Mucosa of rectum (tissue), 2 donors: ENCODE data around the gene AANAT.

Experiments used
- H3K27ac ChIP-seq, 2 donors: one replicate each; pipeline ENCODE4 v1.7.0; 2013; ENCODE audit warnings: inconsistent platforms in 2 of 2, low read depth in 2 of 2, low read length in 2 of 2
- H3K27me3 ChIP-seq, 2 donors: one replicate each; pipeline ENCODE4 v1.7.0; 2013; ENCODE audit warnings: low read length in 2 of 2; ENCODE audit not compliant: control insufficient read depth in 2 of 2, insufficient read depth in 2 of 2
- H3K36me3 ChIP-seq, 2 donors: one replicate each; pipeline ENCODE4 v1.7.0; 2013; ENCODE audit warnings: low read length in 2 of 2; ENCODE audit not compliant: control insufficient read depth in 2 of 2, insufficient read depth in 2 of 2
- H3K4me1 ChIP-seq, 2 donors: one replicate each; pipeline ENCODE4 v1.7.0; 2013; ENCODE audit warnings: low read length in 2 of 2, mild to moderate bottlenecking in 1 of 2; ENCODE audit not compliant: control insufficient read depth in 2 of 2, insufficient read depth in 2 of 2
- H3K4me3 ChIP-seq, 2 donors: one replicate each; pipeline ENCODE4 v1.7.0; 2013; ENCODE audit warnings: low read length in 2 of 2
- H3K9ac ChIP-seq, 2 donors: one replicate each; pipeline ENCODE4 v1.7.0; 2013; ENCODE audit warnings: low read length in 2 of 2, low read depth in 1 of 2, mild to moderate bottlenecking in 1 of 2
- H3K9me3 ChIP-seq, 2 donors: one replicate each; pipeline ENCODE4 v1.7.0; 2013; ENCODE audit warnings: low read length in 2 of 2; ENCODE audit not compliant: control insufficient read depth in 2 of 2
- donor health status: healthy.
- donor health status: Normal muscosa, but diverticular disease.

AANAT gene

GRCh38 chr17:76432004-76432403, 35.4 kb upstream of the AANAT start:
- H3K9me3 ChIP-seq, result no peaks in the 10 kb centered on the region
- H3K4me1 ChIP-seq, result peaks cover 7 to 9% of the 10 kb centered on the region in 2 donors
- no peak overlapping the region for H3K27ac ChIP-seq
- H3K36me3 ChIP-seq, result no peaks in the 10 kb centered on the region
- no peaks in the 10 kb centered on the region for H3K27me3 ChIP-seq
- no peak overlapping the region for H3K4me3 ChIP-seq
- H3K9ac ChIP-seq, result no peak overlapping the region

GRCh38 chr17:76432712-76433336, 34.6 kb upstream of the AANAT start:
- Histone ChIP-seq H3K9ac (no peak overlapping the region), H3K4me3 (no peak overlapping the region), H3K9me3 (no peaks in the 10 kb centered on the region), H3K27me3 (no peaks in the 10 kb centered on the region), H3K27ac (no peak overlapping the region), H3K4me1 (peaks cover 3 to 4% of the 10 kb centered on the region in 2 donors), H3K36me3 (no peaks in the 10 kb centered on the region)

- no peaks in the 10 kb centered on the region for H3K9me3 ChIP-seq
- H3K27me3 ChIP-seq, result no peaks in the 10 kb centered on the region
- H3K4me3 ChIP-seq, result no peak overlapping the region
- H3K9ac ChIP-seq, result no peak overlapping the region
- H3K27ac ChIP-seq, result no peak overlapping the region
- H3K4me1 ChIP-seq, result no peaks in the 10 kb centered on the region
- no peaks in the 10 kb centered on the region for H3K36me3 ChIP-seq
These were observed 33.7 kb upstream of the AANAT start for GRCh38 chr17:76433693-76434092.

DNA sequence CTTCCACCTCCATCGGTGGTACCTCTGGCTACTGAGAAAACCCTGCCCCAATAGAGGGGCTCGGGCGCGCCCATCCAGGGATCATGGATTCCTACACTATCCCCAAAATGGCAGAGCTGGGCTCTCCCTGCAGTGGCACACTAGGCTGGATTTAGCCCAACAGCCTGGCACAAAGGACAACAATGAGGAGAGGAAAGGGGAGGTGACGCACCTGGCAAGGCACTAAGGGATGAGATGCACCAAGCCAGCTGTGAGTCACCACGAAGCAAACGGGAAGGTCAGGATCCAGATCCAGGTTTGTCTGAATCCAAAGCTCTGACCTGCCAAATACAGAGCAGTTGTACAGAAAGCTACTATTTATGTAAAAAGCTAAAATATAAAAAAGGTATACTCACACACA, 32.5 kb upstream of the AANAT start:
- no peak overlapping the region for H3K27ac ChIP-seq
- H3K4me3 ChIP-seq, result no peak overlapping the region
- H3K27me3 ChIP-seq, result no peaks in the 10 kb centered on the region
- no peaks in the 10 kb centered on the region for H3K36me3 ChIP-seq
- H3K4me1 ChIP-seq, result no peaks in the 10 kb centered on the region
- H3K9ac ChIP-seq, result no peak overlapping the region
- H3K9me3 ChIP-seq, result no peaks in the 10 kb centered on the region

DNA sequence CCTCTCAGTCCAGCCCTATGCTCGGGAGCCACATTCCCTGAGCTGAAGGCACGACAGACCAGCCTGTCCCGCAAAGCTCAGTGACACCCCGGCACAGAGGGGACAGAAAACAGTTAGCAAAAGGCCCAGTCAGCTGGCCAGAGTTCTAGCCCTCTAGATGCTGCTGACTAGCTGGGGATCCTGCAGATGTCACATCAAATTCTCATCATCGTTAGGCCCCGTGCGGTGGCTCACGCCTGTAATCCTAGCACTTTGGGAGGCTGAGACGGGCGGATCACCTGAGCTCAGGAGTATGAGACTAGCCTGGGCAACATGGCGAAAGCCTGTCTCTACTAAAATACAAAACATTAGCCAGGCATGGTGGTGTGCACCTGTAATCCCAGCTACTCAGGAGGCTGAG, 31.7 kb upstream of the AANAT start:
- Histone ChIP-seq H3K27ac (no peak overlapping the region), H3K36me3 (no peaks in the 10 kb centered on the region), H3K4me1 (no peaks in the 10 kb centered on the region), H3K9me3 (no peaks in the 10 kb centered on the region), H3K9ac (no peak overlapping the region), H3K4me3 (no peak overlapping the region), H3K27me3 (no peaks in the 10 kb centered on the region)

DNA sequence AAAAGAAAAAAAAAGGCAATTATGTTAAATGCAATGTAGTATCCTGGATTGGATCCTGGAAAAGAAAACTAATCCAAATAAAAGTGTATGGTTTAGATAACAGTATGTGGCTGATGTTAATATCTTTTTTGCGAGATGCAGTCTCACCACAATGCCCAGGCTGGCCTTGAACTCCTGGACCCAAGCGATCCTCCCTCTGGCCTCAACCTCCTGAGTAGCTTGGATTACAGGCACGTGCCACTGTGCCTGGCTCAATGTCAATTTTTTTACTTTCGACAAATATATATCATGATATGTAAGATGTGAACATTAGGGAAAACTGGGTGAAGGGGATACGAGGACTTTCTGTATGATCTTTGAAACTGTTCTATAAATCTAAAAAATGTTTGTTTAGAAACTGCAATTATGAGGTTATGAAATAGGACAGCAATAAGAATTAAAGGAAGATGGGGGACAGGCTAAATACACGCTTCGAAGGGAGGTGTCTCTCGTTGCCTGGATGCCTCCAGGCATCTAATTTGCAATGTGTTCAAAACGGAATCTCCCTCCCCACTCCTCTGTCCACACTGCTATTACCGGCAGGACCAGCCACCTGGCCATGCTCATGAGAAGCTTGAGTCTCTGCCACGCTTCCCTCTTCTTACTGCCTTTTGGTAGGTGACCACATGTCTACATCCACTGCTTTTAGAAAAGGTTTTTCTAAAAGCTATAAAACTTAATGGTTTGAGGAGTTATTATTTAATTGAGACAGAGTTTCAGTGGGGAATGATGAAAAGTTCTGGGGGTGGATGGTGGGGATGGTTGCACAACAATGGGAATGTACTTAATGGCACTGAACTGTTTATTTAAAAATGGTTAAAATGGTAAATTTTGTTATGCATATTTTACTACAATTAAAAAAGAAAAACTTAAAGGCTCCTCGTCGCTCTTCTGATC, 29.7 kb upstream of the AANAT start:
- H3K9me3 ChIP-seq, result no peaks in the 10 kb centered on the region
- no peak overlapping the region for H3K27ac ChIP-seq
- H3K36me3 ChIP-seq, result no peaks in the 10 kb centered on the region
- no peaks in the 10 kb centered on the region for H3K27me3 ChIP-seq
- no peak overlapping the region for H3K9ac ChIP-seq
- no peak overlapping the region for H3K4me3 ChIP-seq
- no peaks in the 10 kb centered on the region for H3K4me1 ChIP-seq

DNA sequence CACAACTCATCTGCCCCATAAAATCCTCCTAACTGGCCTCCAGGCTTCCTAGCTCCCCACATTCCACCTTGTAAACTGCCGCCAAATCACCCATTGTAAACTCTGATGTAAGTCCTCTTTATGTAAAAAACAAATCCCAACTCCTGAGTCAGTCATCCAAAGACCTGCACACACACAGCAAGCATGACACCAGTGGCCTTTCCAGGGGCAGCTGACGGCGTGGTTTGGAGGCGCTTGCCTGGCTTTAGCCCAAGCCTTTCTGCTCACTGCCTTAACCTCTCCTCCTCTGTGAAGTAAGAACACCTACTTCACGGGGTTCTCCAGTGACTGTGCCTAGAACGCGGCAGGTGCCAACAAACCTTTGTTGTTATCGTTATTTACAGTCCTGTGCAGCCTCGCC, 28.5 kb upstream of the AANAT start:
- H3K9ac ChIP-seq, result no peak overlapping the region
- H3K4me1 ChIP-seq, result no peaks in the 10 kb centered on the region
- no peaks in the 10 kb centered on the region for H3K27me3 ChIP-seq
- H3K36me3 ChIP-seq, result no peaks in the 10 kb centered on the region
- no peaks in the 10 kb centered on the region for H3K9me3 ChIP-seq
- H3K4me3 ChIP-seq, result no peak overlapping the region
- no peak overlapping the region for H3K27ac ChIP-seq

GRCh38 chr17:76439314-76439928, 28.0 kb upstream of the AANAT start:
- Histone ChIP-seq H3K4me3 (no peak overlapping the region), H3K27me3 (no peaks in the 10 kb centered on the region), H3K36me3 (no peaks in the 10 kb centered on the region), H3K9ac (no peak overlapping the region), H3K27ac (no peak overlapping the region), H3K9me3 (no peaks in the 10 kb centered on the region), H3K4me1 (no peaks in the 10 kb centered on the region)

DNA sequence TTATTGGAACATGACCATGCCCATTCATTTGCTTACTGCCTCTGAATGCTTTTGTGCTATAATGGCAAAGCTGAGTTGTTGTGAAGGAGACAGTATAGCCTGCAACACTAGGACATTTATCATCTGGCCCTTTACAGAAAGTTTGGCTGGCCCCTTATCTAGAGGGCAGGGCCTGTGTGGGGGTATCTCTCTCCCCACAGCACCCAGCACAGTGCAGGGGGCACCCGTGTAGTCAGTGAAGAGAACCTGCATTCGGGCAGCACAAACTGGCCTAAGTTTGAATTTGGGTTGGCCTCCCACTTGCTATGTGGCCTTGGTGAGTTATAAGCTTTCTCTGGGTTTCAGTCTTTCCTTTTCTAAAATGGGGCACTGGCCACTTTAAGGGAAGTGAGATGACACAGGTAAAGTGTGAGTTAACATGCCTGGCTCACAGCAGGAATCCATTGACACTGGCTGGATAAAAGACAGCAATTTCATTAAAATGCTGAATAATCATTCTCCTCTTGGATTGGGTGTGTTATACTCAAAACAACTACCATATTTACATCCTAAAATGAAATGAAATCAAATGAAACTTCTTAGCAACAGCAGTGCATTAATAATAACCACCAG, 26.5 kb upstream of the AANAT start:
- no peak overlapping the region for H3K27ac ChIP-seq
- no peaks in the 10 kb centered on the region for H3K27me3 ChIP-seq
- H3K9me3 ChIP-seq, result no peaks in the 10 kb centered on the region
- H3K4me1 ChIP-seq, result no peaks in the 10 kb centered on the region
- H3K4me3 ChIP-seq, result no peak overlapping the region
- no peaks in the 10 kb centered on the region for H3K36me3 ChIP-seq
- H3K9ac ChIP-seq, result no peak overlapping the region
